Ascending aorta (tissue), 2 donors: ENCODE data around the gene PRDM2. TPM values are rescaled to one million over a fixed set of nuclear protein-coding genes. Genes with fewer than 3 reads are reported as not detected.
A peak's percentile ranks its signal among the peaks of the same experiment; 100 is the strongest.

Source experiments
- DNase-seq, 2 donors: peaks; one replicate each; pipeline ENCODE4 v3.0.0-alpha.2; 2019; ENCODE audit warnings: low spot score in 2 of 2
- H3K27ac ChIP-seq, 2 donors: fragments of 200-600 bp; sonication (generic); one replicate each; pipeline ENCODE4 v1.5.1; 2016 to 2017; ENCODE audit warnings: mild to moderate bottlenecking in 1 of 2
- H3K27me3 ChIP-seq: fragments of 200-600 bp; sonication (generic); one replicate; pipeline ENCODE4 v1.5.1; 2017
- H3K36me3 ChIP-seq, 2 donors: fragments of 200-600 bp; sonication (generic); one replicate each; pipeline ENCODE4 v1.5.1; 2016
- H3K4me1 ChIP-seq, 2 donors: fragments of 200-600 bp; sonication (generic); one replicate each; pipeline ENCODE4 v1.5.1; 2016 to 2017; ENCODE audit warnings: mild to moderate bottlenecking in 1 of 2
- H3K4me3 ChIP-seq, 2 donors: fragments of 200-600 bp; sonication (generic); one replicate each; pipeline ENCODE4 v1.5.1; 2016 to 2017; ENCODE audit warnings: mild to moderate bottlenecking in 1 of 2
- H3K9me3 ChIP-seq, 2 donors: fragments of 200-600 bp; sonication (generic); one replicate each; pipeline ENCODE4 v1.5.1; 2016
- CTCF ChIP-seq, 3 experiments: fragments of 200-600 bp in 2 of 3; fragments of 450-650 bp in 1 of 3; sonication (generic) in 2 of 3; IDR thresholded peaks; one replicate each; pipeline ENCODE4 v1.5.1; 2016 to 2019; ENCODE audit warnings: antibody characterized with exemption in 3 of 3, mild to moderate bottlenecking in 1 of 3, moderate library complexity in 1 of 3
- intact Hi-C: fragments of 100-400 bp; cut with DNase I; formaldehyde crosslinking; loops from one replicate; pipeline ENCODE4 v1.15.1; 2023
- total RNA-seq: library from RNA; depleted of rRNA; stranded (reverse); fragments of >200 nt; gene quantifications from one replicate; pipeline ENCODE4 v1.1.0, GENCODE V29; 2016

PRDM2 gene
- total RNA-seq, 1 donor from 2014 or later, result 27.2 TPM

- Histone ChIP-seq H3K27ac (no peak overlapping the region), H3K27me3 (no peaks in the 10 kb centered on the region), H3K36me3 (peaks cover 7 to 14% of the 10 kb centered on the region in 2 donors), H3K4me1 (no peaks in the 10 kb centered on the region), H3K9me3 (no peaks in the 10 kb centered on the region), H3K4me3 (no peak overlapping the region)
- intact Hi-C loops, result no loop called here
- peak in 1 of 2 donors; percentile 35 for DNase-seq
- TF ChIP-seq CTCF (IDR thresholded peaks at IDR 0.05), result no peak
Measured at GRCh38 chr1:13816016-13816760, 116.2 kb downstream of the PRDM2 start.

DNA sequence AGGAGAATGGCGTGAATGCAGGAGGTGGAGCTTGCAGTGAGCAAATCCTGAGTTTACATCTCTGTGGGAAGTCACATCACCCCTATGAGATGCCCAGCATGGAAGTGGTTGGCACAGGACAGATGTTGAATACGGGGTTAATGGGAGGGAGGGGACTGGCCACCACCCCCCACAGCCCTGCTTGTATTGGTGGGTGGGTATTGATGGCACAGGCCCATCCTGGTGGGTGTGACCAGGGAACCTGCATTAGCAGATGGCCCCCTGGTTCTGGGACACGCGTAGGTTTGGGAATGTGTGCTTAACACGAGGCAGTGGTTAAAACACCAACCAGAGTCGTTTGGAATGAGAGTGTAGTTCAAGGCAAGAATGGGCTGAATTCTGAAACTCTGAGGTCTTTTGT, 117.9 kb downstream of the PRDM2 start:
- Histone ChIP-seq H3K4me3 (no peak overlapping the region), H3K27ac (no peak overlapping the region), H3K36me3 (peaks cover 8 to 22% of the 10 kb centered on the region in 2 donors), H3K9me3 (no peaks in the 10 kb centered on the region), H3K4me1 (no peaks in the 10 kb centered on the region), H3K27me3 (no peaks in the 10 kb centered on the region)
- TF ChIP-seq CTCF (IDR thresholded peaks at IDR 0.05), result no peak
- intact Hi-C loops, result no loop called here
- no peak for DNase-seq

- DNase-seq, result peak in 1 of 2 donors; percentile 24
- Histone ChIP-seq H3K4me1 (no peaks in the 10 kb centered on the region), H3K9me3 (no peaks in the 10 kb centered on the region), H3K36me3 (peaks cover 15 to 26% of the 10 kb centered on the region in 2 donors), H3K27ac (no peak overlapping the region), H3K27me3 (no peaks in the 10 kb centered on the region), H3K4me3 (no peak overlapping the region)
- intact Hi-C loops, result no loop called here
- no peak for TF ChIP-seq CTCF (IDR thresholded peaks at IDR 0.05)
Measured at GRCh38 chr1:13818926-13819325, 118.9 kb downstream of the PRDM2 start.

- Histone ChIP-seq H3K9me3 (no peaks in the 10 kb centered on the region), H3K36me3 (peaks cover 15 to 26% of the 10 kb centered on the region in 2 donors), H3K4me1 (no peaks in the 10 kb centered on the region), H3K27ac (no peak overlapping the region), H3K4me3 (no peak overlapping the region), H3K27me3 (no peaks in the 10 kb centered on the region)
- no peak for TF ChIP-seq CTCF (IDR thresholded peaks at IDR 0.05)
- DNase-seq, result peak in 1 of 2 donors; percentile 24
- intact Hi-C loops, result no loop called here
Measured at GRCh38 chr1:13819642-13820041, 119.7 kb downstream of the PRDM2 start.

DNA sequence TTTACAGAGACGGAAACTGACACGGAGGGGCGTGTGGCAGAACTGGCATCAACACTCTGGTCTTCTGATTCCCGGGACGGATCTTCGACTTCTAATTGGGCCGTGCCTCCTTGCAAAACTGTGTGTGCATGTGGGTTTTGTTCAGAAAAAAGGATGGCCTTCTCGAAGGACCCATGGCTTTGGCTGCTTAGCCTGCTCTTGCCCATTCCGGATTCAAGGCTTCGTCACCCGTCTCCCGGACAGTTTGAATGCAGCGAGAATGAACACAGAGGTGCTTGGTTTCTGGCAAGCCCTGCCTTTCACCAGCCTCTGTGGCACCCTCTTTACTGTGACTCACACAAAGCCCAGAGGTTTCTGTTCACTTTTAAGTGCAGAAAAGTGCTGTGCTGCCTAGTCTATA, 120.1 kb downstream of the PRDM2 start:
- DNase-seq, result peak in 1 of 2 donors; percentile 60
- no peaks in the 10 kb centered on the region for H3K9me3 ChIP-seq
- no peaks in the 10 kb centered on the region for H3K27me3 ChIP-seq
- intact Hi-C loops, result no loop called here
- H3K36me3 ChIP-seq, result peaks cover 15 to 26% of the 10 kb centered on the region in 2 donors
- no peak overlapping the region for H3K4me3 ChIP-seq
- H3K27ac ChIP-seq, result no peak overlapping the region
- H3K4me1 ChIP-seq, result no peaks in the 10 kb centered on the region
- TF ChIP-seq CTCF (IDR thresholded peaks at IDR 0.05), result no peak
